SK-N-SH (cell line): Measurements from ENCODE around the gene SCN1B.

Source experiments
- FOXJ3 ChIP-seq: sonication (generic); formaldehyde crosslinking; IDR thresholded peaks from 2 replicates; pipeline ENCODE4 v1.5.1; 2020; ENCODE audit warnings: mild to moderate bottlenecking, missing genetic modification reagents
- SIN3A ChIP-seq: IDR thresholded peaks from 2 replicates; pipeline ENCODE4 v1.6.1; 2012; ENCODE audit warnings: low read depth, mild to moderate bottlenecking, low read length, moderate library complexity, borderline replicate concordance
- TAF1 ChIP-seq: IDR thresholded peaks from 2 replicates; pipeline ENCODE4 v1.6.1; 2012; ENCODE audit warnings: low read depth, mild to moderate bottlenecking, low read length, moderate library complexity, borderline replicate concordance
- TEAD4 ChIP-seq: IDR thresholded peaks from 2 replicates; pipeline ENCODE4 v1.4.0; 2012; ENCODE audit warnings: mild to moderate bottlenecking, borderline replicate concordance; ENCODE audit not compliant: insufficient read depth
- TF ChIP-seq, protein P1 (sequence below): fragments of 200-600 bp; sonication (generic); IDR thresholded peaks from 2 replicates; pipeline ENCODE4 v1.6.1; 2017; ENCODE audit warnings: antibody characterized with exemption, mild to moderate bottlenecking, moderate library complexity

DNA sequence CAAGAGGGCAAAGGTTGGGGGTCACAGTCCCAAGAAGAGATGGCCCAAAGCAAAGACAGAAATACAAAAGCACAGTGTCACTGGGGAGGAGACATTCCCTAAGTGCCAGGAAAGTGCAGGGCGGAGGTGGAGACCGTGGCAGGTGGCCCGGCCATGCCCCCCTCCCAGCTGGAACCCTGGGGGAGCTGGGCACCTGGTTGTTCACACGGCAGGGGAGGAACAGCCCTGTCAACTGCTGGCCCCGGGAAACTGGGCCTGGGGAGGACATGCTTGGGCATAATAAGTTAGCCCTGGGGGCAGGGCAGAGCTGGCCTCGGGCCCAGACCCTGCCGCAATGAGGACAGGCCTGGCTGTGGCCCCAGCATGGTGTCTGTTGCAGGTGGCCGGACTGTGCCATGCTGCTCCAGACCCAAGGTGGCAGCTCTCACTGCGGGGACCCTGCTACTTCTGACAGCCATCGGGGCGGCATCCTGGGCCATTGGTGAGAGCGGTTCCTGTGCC is 18.7 kb downstream of the SCN1B start:
- TF ChIP-seq TEAD4 (no peak), TAF1 (no peak), SIN3A (no peak), FOXJ3 (no peak)
- TF ChIP-seq, protein P1, sequence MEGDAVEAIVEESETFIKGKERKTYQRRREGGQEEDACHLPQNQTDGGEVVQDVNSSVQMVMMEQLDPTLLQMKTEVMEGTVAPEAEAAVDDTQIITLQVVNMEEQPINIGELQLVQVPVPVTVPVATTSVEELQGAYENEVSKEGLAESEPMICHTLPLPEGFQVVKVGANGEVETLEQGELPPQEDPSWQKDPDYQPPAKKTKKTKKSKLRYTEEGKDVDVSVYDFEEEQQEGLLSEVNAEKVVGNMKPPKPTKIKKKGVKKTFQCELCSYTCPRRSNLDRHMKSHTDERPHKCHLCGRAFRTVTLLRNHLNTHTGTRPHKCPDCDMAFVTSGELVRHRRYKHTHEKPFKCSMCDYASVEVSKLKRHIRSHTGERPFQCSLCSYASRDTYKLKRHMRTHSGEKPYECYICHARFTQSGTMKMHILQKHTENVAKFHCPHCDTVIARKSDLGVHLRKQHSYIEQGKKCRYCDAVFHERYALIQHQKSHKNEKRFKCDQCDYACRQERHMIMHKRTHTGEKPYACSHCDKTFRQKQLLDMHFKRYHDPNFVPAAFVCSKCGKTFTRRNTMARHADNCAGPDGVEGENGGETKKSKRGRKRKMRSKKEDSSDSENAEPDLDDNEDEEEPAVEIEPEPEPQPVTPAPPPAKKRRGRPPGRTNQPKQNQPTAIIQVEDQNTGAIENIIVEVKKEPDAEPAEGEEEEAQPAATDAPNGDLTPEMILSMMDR: no peak
